Measurements from ENCODE around the gene RGS16. TPM values are rescaled to one million over a fixed set of nuclear protein-coding genes. Genes with fewer than 3 reads are reported as not detected.

RGS16 gene
- polyA plus RNA-seq, 1 of the 3 experiments (the other 2 are of a cell fraction) = 0.79 TPM

GRCh38 chr1:182649041-182649440 is 44.9 kb upstream of the RGS16 start:
- H3K36me3 ChIP-seq (replicated peaks in 1 of 2; ENCODE audit: control insufficient read depth in 1 of 2, insufficient read depth in 2 of 2, low read length in 1 of 2) = no peaks in the 10 kb centered on the region
- H3K27me3 ChIP-seq (ENCODE audit: insufficient read depth) = no peaks in the 10 kb centered on the region; the same call in 1 of the 2 replicates
- no peak for TF ChIP-seq CHD2 (IDR thresholded peaks at IDR 0.05; ENCODE audit: low read length, partially characterized antibody)
- TF ChIP-seq YY1 (IDR thresholded peaks at IDR 0.05; ENCODE audit: low read depth) = no peak
- no peak for TF ChIP-seq IRF3 (IDR thresholded peaks at IDR 0.05; ENCODE audit: low read depth, low read length)
- TF ChIP-seq CTCF (IDR thresholded peaks at IDR 0.05) = no peak
- TF ChIP-seq SMC3 (IDR thresholded peaks at IDR 0.05; ENCODE audit: low read depth, low read length) = no peak
- no peak for TF ChIP-seq SIN3A (IDR thresholded peaks at IDR 0.05; ENCODE audit: borderline replicate concordance, low read depth, low read length)
- TF ChIP-seq USF1 (IDR thresholded peaks at IDR 0.05; ENCODE audit: borderline replicate concordance, low read depth) = no peak
- no peak for TF ChIP-seq ELF1 (IDR thresholded peaks at IDR 0.05)
- no peak for TF ChIP-seq ZBTB33 (IDR thresholded peaks at IDR 0.05; ENCODE audit: borderline replicate concordance, low read depth)
- TF ChIP-seq GATA2 (CRISPR knock-in tag; IDR thresholded peaks at IDR 0.05) = no peak
- no peak for TF ChIP-seq RXRA (IDR thresholded peaks at IDR 0.05; ENCODE audit: borderline replicate concordance, low read depth)
- no peak for TF ChIP-seq TEAD4 (IDR thresholded peaks at IDR 0.05; ENCODE audit: borderline replicate concordance, insufficient read depth)
- TF ChIP-seq RAD21 (IDR thresholded peaks at IDR 0.05; ENCODE audit: low read length) = no peak
- no peak for TF ChIP-seq TCF12 (IDR thresholded peaks at IDR 0.05)
- no peak for TF ChIP-seq FOXM1 (IDR thresholded peaks at IDR 0.05; ENCODE audit: low read depth)
- TF ChIP-seq MEF2A (IDR thresholded peaks at IDR 0.05; ENCODE audit: borderline replicate concordance, low read depth) = no peak
- H3K4me1 ChIP-seq (ENCODE audit: control insufficient read depth in 1 of 2, insufficient read depth in 2 of 2, low read depth in 1 of 2, low read length in 1 of 2) = peaks cover 0 to 4% of the 10 kb centered on the region in 2 experiments; a peak in 1 of 4 replicates
- WGBS (ENCODE audit: low lambda C conversion rate) = 78% methylated on average over 7 of the region's 7 CpGs
- H3F3A ChIP-seq (replicated peaks; ENCODE audit: insufficient read depth) = no peaks in the 10 kb centered on the region
- POLR2A ChIA-PET = no interaction called here
- H3K4me3 ChIP-seq (ENCODE audit: low read depth in 2 of 2, low read length in 1 of 2) = no peak overlapping the region
- H4K20me1 ChIP-seq (ENCODE audit: insufficient read depth) = no peaks in the 10 kb centered on the region
- no peak overlapping the region for H3K4me2 ChIP-seq
- no peaks in the 10 kb centered on the region for H3K9me3 ChIP-seq
- no peaks in the 10 kb centered on the region for H3K79me2 ChIP-seq (ENCODE audit: insufficient read depth)
- no peak overlapping the region for H3K27ac ChIP-seq (ENCODE audit: low read depth in 2 of 2, low read length in 1 of 2)
- CTCF ChIA-PET = interaction anchor here (0.9 to 2.0 kb wide), 4 partner anchors 10 to 23 kb away, joined by 3 to 5 read pairs (median 4); no protein-coding TSS in a partner anchor
- H2AFZ ChIP-seq (ENCODE audit: low read depth) = no peak overlapping the region
- H3K9ac ChIP-seq = no peak overlapping the region
- no peaks in the 10 kb centered on the region for H3K9me2 ChIP-seq
- DNase-seq = no peak
